ENCODE data around the gene NPB.

Gene NPB

GRCh38 chr17:81898885-81899284, 3.2 kb upstream of the NPB start:
- no peak for DNase-seq (ENCODE audit: low read depth in 2 of 2)

GRCh38 chr17:81899514-81900166, 2.4 kb upstream of the NPB start:
- no peak for DNase-seq (ENCODE audit: low read depth in 2 of 2)

GRCh38 chr17:81900181-81900820, 1.7 kb upstream of the NPB start:
- no peak for DNase-seq (ENCODE audit: low read depth in 2 of 2)

- no peak for DNase-seq (ENCODE audit: low read depth in 2 of 2)
Measured at GRCh38 chr17:81901167-81902022, 643 bp upstream of the NPB start.

GRCh38 chr17:81902653-81903414, 796 bp downstream of the NPB start:
- DNase-seq (ENCODE audit: low read depth in 2 of 2) = no peak

- no peak for DNase-seq (ENCODE audit: low read depth in 2 of 2)
Measured at GRCh38 chr17:81903415-81903831, 1.4 kb downstream of the NPB start.

- DNase-seq (ENCODE audit: low read depth in 2 of 2) = no peak
Measured at GRCh38 chr17:81903896-81904599, 2.0 kb downstream of the NPB start.

GRCh38 chr17:81904600-81905423, 2.8 kb downstream of the NPB start:
- no peak for DNase-seq (ENCODE audit: low read depth in 2 of 2)

GRCh38 chr17:81905424-81905875, 3.4 kb downstream of the NPB start:
- DNase-seq (ENCODE audit: low read depth in 2 of 2) = no peak

GRCh38 chr17:81905993-81906392, 4.0 kb downstream of the NPB start:
- no peak for DNase-seq (ENCODE audit: low read depth in 2 of 2)

- no peak for DNase-seq (ENCODE audit: low read depth in 2 of 2)
Measured at GRCh38 chr17:81906476-81907218, 4.6 kb downstream of the NPB start.

- DNase-seq (ENCODE audit: low read depth in 2 of 2) = no peak
Measured at GRCh38 chr17:81907219-81908145, 5.4 kb downstream of the NPB start.

GRCh38 chr17:81908793-81909192, 6.8 kb downstream of the NPB start:
- no peak for DNase-seq (ENCODE audit: low read depth in 2 of 2)

GRCh38 chr17:81909231-81909630, 7.2 kb downstream of the NPB start:
- no peak for DNase-seq (ENCODE audit: low read depth in 2 of 2)

- no peak for DNase-seq (ENCODE audit: low read depth in 2 of 2)
Measured at GRCh38 chr17:81909966-81910839, 8.2 kb downstream of the NPB start.

- DNase-seq (ENCODE audit: low read depth in 2 of 2) = no peak
Measured at GRCh38 chr17:81910840-81911276, 8.8 kb downstream of the NPB start.

GRCh38 chr17:81911277-81911961, 9.4 kb downstream of the NPB start, which contains the start of gene PCYT2:
TSS of gene PCYT2 (minus strand) at chr17:81911399. CDS start at chr17:81911355, 44 bp downstream.
- peak; percentile 88 to 94 for DNase-seq (ENCODE audit: low read depth in 2 of 2)

Measured in activated CD4-positive, alpha-beta T cell treated with anti-CD3 and anti-CD28 coated beads for 24 hours (primary cell).